Ishikawa (cell line): ENCODE data around the gene RBFOX1.

Source experiments
- EGR1 ChIP-seq: IDR thresholded peaks from 2 replicates; pipeline ENCODE4 v1.6.1; 2012
- RAD21 ChIP-seq: IDR thresholded peaks from 2 replicates; pipeline ENCODE4 v1.6.1; 2012; ENCODE audit warnings: low read depth
- TF ChIP-seq, protein P1 (sequence below): IDR thresholded peaks from 2 replicates; pipeline ENCODE4 v1.6.1; 2012

DNA sequence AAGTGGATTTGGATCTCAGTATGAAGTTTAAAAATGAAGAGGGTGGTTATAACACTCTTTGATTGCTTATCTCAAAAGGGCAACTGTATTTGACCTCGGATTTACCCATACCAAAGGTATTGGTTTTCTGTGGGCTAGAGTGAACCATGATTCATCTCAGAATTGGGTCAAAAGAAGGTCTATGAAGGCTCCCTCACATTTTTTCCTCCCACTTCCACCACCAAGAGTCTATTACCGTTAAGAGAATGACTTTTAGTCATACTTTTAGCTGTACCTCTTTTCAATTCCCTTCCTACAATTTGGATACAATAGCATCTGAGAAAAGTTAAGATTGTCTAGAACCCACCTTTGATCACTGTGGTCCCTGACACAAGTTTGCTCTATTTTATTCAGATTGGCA, 280.9 kb downstream of the RBFOX1 start:
- TF ChIP-seq EGR1: no peak
- TF ChIP-seq RAD21: no peak
- TF ChIP-seq, protein P1, sequence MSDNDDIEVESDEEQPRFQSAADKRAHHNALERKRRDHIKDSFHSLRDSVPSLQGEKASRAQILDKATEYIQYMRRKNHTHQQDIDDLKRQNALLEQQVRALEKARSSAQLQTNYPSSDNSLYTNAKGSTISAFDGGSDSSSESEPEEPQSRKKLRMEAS: no peak
